ENCODE data around the gene SYCP2.
"Not testable (repeated sequence)": the region's sequence is repeated elsewhere in the genome, so short reads cannot be mapped to it uniquely, and the experiment has no call there.

SYCP2 gene

DNA sequence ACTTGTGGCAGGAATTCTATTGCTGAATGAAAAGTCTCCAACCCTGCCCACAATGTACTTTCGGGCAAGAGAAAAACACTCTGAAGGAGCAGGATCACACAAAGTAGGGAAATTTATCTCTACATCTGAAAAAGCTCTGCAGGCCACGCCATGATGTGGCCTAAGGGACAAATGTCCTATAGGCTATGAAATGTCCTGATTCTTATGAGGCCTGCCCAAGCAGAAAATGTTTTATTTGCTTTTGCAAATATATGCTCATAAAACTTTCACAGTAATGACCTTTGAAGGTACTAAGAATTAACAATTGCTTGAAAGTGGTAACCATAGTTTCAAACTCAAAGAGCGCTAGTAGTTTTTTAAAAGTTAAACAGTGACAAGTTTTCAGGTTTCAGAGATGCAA is 31.0 kb downstream of the SYCP2 start:
- no peak for DNase-seq

DNA sequence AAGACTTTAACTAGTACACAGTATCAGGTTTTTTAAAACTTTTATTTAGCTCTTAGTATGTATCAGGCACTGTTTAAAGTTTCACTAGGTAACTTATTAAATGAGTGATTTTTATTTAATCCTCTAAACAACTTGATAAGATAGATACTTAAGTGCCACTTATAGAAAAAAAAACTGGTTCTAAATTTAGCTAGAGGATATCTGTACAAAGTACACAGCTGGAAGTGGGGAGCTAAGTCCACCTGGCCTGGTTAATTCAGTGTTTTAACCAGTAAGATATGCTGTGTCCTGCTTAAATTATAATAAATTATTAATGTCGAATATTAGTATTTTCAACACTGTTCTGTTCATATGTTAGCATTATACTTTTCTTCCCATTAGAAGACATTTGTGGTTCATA is 37.5 kb downstream of the SYCP2 start:
- DNase-seq = no peak

DNA sequence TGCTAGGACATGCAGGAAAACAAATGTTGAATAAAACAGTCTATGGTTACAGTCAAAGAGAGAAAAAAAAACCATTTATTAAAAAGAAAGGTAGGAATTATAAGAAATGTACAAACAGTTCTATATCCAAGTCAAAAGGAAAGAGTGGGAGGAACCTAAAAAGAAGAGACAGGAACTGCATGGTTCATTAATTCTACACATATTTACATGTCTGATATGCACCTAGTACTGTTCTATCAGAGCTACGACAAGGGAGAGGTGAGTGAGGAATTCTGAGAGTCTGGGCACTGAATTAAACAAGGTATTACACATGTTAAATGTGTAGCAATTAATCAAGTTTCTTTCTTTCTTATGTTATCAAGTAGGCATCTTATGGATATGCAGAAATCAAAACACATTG is 41.9 kb downstream of the SYCP2 start:
- no peak for DNase-seq

DNA sequence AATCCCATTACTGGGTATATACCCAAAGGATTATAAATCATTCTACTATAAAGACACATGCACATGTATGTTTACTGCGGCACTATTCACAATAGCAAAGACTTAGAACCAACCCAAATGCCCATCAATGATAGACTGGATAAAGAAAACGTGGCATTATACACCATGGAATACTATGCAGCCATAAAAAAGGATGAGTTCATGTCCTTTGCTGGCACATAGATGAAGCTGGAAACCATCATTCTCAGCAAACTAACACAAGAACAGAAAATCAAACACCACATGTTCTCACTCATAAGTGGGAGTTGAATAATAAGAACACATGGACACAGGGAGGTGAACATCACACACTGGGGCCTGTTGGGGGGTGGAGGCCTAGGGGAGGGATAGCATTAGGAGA is 43.4 kb downstream of the SYCP2 start:
- DNase-seq = not testable (repeated sequence)

DNA sequence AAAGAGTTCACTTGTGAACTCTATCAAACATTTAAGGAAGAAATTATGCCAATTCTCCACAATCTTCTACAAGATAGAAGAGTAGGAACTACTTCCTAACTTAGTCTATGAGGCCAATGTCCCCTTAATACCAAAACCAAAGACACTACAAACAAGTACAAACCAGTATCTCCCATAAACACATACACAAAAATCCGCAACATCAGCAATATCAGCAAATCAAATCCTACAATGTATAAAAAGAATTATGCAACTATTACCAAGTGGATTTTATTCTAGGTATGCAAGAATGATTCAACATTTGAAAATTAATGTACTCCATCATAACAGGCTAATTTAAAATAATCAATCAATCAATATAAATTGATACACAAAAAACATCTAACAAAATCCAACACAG is 45.4 kb downstream of the SYCP2 start:
- DNase-seq = no peak

DNA sequence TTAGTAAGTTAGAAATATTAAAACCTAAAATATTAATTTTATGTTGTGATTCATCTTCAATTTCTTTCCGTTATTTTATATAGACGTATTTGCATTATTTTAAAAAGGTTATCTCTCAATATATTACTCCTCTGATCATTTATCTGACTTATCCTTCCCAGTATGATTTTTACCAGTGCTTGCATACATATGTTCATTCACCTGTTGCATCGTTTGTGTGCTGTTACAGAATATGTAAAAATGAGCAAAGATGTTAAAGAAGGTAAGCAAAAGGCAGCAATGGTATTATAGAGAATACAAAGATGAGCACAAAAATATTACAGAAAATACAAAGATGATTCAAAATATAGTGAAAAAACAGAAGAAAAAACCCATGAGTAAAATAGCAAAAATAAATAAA is 48.9 kb downstream of the SYCP2 start:
- DNase-seq = no peak

DNA sequence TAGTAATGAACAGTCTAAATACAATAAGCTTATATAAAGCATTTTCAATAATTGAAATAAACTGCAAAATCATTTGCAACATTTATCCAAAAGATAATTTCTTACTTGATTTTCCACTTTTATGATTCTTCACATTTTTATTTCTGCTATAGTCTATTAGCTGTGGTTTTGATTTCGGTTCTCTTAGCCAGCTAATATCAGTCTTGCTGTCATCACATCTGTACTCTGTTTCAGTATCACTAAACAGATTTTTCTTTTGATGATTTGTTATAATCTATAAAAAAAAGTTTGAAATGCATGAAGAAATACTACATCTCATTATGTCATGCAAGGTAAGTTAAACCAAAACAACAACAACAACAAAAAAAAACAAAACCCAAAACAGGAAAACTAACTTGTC is 53.2 kb downstream of the SYCP2 start:
- no peak for DNase-seq

DNA sequence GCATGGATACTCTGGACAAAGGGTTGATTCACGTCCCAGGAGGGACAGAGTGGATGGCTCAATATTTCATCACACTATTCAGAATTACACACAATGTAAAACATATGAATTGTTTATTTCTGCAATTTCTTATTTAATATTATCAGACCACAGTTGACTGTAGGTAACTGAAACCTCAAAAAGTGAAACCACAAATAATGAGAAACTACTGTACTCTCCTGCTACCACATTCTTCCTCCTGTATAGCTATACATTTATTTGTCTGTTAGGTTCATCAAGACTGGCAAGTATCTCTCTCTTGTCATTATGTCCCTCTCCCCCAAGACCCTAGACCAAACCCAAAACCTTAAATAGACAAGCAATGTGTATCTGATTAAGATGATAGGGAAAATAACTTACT is 60.0 kb downstream of the SYCP2 start:
- no peak for DNase-seq

DNA sequence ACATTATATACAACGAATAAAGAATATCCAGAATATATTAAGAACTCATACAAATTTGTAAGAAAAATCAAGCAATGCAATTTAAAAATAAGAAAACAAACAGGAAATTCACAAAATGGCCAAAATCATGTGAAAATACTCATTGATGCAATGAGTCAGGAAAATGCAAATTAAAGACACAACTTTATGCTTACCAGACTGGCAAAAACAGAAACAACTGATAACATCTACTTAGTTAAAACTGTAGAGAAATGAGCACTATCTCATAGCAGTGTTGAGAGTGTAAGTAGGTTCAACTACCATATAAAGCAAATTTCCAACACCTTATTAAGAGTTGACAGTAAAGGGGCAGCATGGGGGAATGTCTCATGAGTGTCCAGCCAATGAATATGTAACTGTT is 62.3 kb downstream of the SYCP2 start:
- no peak for DNase-seq

DNA sequence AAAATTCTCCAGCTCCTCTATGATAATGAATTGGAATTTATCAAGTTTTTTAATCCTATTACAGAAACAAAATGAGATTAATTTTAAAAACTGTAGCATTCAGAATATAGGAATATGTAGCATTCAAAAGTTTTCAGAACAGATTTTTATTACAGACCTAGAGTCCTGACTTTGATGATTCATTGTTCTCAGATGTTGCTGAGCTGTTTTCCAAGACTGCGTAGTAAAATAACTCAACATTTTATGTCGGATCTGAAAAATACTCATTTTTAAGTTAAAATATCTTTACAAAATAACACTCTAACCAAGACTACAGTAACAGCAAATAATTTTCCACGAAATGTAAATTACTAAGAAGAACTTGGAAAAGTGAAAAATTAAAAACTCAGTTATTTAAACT is 67.1 kb downstream of the SYCP2 start:
- no peak for DNase-seq

DNA sequence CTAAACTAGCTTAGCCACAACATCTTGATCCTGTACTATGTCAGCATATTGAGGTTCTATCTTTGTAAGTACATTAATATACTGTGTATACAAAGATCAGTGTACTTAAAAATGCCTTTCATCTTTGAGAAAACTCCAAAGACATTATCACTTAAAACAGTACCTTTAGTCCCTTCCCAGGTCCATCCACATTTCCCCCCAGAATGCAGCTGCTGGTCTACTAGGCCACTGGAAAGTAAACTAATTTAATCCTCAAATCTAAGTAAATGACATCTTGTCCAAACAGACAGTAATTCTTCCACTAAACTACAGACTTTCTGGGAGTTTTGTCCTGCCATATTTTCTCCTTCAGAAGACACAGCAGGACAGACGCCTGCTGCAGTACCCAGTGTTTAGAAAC is 68.7 kb downstream of the SYCP2 start:
- no peak for DNase-seq

DNA sequence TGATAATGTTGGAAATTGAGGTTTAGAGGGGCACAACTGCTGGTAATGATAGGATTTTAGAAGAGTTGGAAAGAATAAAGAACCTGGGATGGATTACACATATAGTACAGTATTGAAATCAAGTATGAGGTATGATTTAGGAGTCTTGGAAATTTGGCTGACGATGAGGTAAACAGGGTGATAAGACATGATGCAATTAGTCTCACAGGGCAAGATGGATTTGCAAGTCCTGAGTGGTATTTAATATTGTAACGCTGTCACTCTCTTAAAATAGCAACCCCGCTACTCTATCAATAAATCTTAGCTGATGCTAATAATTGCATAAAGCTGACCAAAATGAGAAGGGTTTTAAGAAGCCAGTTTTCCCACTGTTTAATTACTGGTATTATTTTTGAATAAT is 70.4 kb downstream of the SYCP2 start:
- DNase-seq = no peak

DNA sequence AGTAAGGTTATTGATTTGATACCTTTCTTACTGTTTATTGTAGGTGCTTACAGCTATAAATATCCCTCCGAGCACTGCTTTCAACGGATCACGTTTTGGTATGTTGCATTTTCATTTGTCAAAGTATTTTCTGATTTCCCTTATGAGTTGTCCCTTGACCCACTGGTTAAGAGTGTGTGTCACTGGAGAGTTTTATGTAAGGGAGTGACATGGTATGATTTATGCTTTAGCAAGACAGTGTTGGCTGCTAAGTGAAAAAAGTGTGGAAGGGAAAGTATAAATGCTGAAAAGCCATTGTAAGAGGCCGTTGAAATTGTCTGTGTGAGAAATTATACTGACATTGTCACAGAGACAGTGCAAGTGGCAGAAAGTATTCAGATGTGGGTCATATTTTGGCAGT is 72.0 kb downstream of the SYCP2 start:
- DNase-seq = no peak

DNA sequence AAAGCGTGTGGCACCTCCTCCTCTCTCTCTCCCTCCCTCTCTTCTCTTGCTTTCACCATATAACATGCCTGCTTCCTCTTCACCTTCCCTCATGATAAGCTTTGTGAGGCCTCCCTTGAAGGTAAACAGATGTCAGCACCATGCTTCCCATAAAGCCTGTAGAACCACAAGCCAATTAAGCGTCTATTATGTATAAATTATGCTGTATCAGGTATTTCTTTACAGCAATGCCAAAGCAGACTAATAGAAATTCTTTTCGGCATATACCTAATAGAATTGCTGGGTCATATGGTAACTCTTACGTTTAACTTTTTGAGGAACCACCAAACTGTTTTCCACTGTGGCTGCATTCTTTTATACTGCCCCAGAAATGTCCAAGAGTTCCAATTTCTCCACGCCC is 75.0 kb downstream of the SYCP2 start:
- no peak for DNase-seq

DNA sequence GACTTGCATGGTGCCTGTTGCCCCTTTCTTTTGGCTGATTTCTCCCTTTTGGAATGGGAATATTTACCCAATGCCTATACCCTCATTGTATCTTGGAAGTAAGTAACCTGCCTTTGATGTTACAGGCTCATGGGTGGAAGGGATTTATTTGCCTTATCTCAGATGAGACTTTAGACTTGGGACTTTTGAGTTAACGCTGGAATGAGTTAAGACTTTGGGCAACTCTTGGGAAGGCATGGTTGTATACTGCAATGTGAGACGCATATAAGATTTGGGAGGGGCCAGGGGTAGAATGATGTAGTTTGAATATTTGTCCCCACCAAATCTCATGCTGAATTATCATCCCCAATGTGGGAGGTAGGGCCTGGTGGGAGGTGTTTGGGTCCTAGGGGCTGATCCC is 75.5 kb downstream of the SYCP2 start:
- no peak for DNase-seq

DNA sequence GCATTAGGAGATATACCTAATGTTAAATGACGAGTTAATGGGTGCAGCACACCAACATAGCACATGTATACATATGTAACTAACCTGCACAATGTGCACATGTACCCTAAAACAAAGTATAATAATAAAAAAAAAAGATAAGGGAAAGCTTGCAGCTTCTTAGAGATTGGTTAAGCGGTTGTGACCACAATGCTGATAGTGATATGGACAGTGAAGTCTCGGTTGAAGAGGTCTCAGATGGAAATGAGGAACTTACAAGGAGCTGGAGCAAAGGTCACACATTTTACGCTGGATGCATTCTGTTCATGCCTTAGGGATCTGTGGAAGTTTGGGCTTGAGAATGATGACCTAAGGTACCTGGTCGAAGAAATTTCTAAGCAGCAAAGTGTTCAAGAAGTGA is 76.5 kb downstream of the SYCP2 start:
- DNase-seq = not testable (repeated sequence)

DNA sequence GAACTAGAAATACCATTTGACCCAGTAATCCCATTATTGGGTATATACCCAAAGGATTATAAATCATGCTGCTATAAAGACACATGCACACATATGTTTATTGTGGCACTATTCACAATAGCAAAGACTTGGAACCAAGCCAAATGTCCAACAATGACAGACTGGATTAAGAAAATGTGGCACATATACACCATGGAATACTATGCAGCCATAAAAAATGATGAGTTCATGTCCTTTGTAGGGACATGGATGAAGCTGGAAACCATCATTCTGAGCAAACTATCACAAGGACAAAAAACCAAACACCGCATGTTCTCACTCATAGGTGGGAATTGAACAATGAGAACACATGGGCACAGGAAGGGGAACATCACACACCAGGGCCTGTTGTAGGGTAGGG is 76.9 kb downstream of the SYCP2 start:
- not testable (repeated sequence) for DNase-seq

DNA sequence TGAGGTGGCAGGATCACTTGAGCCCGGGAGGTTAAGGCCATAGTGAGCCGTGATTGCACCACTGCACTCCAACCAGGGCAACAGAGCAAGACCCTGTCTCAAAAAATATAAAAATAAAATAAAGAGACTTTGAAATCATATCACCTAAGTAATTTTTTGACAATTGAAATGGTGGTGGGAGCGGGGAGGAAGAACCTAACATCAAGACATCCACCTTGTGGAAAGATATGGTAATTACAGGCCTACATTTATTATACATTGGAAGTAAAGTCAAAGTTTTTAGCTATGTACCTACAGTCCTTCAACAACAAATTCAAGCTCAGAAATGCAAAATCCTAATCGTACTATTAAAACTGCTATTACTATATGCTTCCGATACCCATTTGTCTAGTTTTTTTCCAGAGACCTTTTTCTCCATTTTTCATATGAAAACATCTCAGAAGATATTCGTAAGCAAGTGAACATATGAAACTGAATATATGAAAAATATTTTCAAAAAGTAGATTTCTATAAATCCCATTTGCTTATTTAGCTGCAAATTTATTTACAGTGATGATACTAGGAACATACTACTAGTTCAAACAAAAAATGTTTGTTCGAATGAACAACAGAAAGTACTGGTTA is 83.3 kb downstream of the SYCP2 start:
- DNase-seq = peak; percentile 69

DNA sequence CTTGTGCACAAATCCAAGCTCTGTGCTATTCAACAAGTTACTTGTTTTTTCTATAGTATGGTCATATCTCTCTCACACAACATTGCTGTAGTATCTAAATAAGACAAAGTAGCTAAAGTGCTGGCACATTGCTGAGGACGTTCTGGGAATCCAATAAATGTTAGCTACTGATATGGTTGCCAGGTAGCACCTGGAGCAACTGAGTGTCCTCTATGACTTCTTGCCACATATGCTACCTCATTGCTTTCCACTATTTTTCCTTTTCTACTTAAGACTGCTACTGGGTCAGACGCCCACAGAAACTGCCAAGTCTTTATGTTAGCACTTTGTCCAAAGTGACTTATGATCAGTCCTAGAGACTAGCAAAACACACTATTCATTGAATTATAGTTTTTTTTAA is 85.3 kb downstream of the SYCP2 start:
- no peak for DNase-seq

DNA sequence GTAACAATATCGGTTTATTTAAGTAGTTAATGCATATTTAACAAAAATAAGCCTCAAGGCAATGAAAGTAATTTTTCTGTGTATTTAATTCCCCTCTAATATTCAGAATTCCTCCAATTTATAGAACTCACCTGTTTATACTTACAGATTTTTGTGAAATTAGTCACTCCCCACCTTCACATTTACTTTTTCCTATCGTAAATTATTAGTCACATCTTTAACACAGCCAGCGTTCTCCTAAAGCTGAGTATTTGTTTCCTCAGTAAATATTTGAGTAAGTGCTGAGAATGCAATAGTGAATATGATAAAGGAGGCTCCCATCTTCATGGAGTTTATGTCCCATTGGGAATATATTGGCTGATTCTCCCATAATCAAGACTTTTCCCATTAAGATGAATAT is 88.0 kb downstream of the SYCP2 start:
- DNase-seq = no peak

DNA sequence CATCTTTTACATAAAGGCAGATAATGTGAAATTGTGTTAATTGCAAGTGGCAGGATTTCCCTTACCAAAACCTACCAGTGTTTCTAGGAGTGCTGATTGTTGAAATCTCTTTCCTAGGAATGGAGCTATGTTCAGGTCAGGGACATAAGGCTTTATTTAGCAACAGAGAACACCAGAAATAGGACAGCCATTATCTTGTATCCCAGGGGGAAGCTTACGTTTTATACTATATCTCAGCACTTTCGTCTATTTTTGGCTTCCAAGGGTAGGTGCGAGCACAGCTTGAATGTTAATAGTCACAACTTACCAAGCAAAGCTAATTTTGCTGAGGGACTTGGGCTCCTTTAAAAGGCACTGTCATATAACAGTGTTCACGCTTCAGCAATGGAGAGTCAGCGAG is 94.0 kb downstream of the SYCP2 start:
- DNase-seq = no peak

DNA sequence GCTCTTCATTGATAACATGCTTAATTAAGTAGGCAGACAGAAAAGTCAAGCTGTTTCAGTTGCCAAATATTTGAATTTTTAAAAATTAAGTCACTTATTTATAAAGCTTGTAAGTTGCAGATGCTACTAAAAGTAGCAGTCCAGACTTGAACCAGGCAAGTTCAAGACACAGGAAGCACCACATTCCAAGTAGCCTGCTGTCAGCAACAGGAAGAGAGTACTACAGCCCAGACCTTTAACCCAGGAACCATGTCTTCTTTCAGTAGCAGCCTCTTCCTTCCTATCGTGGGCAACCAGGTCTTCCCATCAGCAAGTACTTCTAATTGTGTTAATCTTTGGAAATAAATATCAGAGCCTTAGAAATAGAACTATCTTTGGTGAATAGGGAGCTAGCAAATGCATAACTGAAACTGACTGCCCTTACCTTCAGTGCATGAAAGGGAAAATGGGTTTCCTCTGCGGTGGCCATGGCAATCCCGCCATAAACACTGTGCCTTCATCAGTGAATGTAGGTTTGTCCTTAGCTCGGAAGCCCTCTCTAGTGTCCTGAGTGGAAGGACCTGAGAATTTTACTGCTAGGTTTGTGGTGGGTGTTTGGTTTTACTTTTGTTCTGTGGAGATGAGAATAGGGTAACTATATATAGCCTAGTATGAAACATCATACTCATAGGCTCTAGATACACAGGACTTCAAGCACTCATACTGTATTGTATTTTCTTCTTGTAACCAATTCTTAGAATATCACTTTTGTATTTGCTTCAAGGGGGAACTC is 95.6 kb downstream of the SYCP2 start:
- DNase-seq = no peak

DNA sequence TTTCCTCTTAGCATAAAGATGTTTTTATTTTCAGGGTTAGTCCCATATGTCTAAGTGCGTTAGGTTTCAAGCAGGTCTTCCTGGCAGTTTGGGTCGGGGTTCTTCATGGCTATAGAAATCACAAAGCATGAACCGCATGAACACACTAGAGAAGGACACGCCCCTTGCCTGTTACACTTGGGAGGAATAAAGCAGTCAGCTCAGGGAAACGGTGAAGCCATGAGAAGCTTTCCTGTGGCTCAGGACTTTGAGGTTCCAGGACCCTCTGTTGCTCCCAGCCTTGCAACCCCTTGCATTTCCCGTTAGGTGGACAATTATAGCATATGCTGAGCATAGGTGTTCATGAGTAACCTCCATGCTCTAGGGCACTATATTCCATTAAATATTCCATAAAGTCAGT is 96.7 kb downstream of the SYCP2 start:
- DNase-seq = no peak

DNA sequence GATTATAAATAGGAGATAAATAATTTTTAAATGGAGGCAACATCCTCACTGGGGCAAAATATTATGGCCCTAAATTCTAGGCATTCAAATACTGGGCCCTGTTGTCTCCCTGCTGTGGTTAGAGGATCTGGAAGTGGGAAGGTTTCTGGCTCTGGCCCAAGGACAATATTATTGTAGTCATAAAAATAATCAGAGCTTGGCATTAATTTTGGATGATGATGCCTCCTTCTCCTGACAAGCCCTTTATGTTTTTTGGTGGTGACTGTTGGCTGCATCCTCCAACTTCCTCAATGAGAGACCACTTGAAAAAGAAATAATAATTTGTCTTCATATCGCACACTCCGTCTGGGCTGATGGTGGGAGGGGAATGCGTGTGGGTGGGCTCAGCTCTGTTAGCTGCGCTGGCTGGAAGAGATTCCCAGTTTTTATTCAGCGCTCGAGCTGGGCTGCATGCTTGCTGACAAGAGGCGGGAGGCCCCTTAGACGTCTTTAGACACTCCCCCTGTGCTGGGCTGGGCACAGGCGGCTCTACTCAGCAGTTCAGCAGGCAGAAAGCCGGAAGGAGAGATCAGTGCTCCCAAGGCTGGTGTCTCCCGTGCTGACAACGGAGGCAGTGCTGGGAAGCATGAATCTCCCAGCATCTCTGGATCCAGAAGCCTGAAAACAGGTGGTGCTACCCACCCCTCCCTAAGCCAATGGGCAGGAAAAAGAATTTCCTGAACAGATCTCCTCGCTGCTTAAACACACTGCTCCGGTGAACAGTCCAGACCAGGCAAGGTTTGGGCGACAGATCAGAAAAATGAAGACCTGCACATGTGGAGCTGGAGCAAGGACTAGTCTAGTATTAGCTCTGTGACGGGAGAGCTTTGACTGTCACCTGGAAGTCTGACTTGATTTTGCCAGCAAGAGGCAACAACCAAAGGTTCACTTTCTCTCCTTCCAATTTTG is 97.7 kb downstream of the SYCP2 start:
- DNase-seq = peak; percentile 24
